GM19240 (cell line): Measurements from ENCODE around the gene SMOC1.
A peak's percentile ranks its signal among the peaks of the same experiment; 100 is the strongest.

Experiments used
- DNase-seq: peaks from one replicate; pipeline ENCODE4 v3.0.0; 2011; ENCODE audit warnings: low spot score; ENCODE audit not compliant: insufficient read length

The SMOC1 gene, protein sequence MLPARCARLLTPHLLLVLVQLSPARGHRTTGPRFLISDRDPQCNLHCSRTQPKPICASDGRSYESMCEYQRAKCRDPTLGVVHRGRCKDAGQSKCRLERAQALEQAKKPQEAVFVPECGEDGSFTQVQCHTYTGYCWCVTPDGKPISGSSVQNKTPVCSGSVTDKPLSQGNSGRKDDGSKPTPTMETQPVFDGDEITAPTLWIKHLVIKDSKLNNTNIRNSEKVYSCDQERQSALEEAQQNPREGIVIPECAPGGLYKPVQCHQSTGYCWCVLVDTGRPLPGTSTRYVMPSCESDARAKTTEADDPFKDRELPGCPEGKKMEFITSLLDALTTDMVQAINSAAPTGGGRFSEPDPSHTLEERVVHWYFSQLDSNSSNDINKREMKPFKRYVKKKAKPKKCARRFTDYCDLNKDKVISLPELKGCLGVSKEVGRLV

DNA sequence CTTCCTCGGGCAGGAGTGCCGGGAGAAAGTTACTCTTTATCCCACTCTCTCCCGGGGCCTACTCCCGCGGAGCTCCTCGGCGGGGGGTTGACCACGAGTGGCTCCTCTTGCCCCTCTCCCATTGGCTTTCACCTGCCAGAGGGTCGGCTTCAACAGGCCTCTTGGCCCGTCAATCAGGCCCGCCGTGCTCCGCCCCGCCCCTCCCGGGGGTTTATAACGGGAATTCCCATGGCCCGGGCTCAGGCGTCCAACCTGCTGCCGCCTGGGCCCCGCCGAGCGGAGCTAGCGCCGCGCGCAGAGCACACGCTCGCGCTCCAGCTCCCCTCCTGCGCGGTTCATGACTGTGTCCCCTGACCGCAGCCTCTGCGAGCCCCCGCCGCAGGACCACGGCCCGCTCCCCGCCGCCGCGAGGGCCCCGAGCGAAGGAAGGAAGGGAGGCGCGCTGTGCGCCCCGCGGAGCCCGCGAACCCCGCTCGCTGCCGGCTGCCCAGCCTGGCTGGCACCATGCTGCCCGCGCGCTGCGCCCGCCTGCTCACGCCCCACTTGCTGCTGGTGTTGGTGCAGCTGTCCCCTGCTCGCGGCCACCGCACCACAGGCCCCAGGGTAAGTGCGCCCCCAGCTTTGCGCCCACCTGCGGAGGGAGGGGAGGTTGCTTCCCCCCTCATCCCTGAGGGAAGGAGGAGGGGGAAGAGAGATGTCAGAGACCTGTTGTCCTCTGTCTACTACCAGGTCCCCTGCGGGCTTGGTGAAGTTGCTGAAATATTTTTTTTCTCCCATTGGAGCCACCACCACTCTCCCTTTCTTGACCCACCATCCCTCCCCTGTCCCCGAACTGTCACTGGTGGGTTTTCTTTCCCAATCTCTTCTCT, at the start of gene SMOC1:
Gene SMOC1 (plus strand): TSS at position 242 of the 869 bp plus-strand sequence. CDS start 263 bp downstream, at position 505.
- peak; percentile 47 for DNase-seq

DNA sequence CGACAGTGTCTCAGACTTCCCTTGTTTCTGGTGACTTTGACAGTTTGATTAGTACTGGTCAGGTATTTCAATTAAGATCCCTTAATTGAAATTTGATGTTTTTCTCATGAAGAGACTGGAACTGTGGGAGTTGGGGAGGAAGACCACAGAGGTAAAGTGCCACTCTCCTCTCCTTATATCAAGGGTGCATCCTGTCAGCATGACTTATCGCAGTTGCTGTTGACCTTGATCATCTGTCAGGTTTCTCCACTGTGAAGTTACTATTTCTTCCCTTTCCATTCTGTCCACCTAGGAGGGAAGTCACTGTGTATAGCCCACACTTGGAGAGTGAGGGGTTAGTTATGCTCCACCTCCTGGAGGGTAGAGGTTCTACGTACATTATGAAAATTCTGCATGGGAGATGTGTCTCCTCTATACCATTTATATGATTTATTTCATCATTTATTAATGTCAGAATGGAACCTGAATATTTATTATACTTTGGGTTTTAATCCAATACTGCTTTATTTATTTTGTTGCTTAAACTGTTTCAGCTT, 40.3 kb upstream of the SMOC1 start:
- DNase-seq = no peak

DNA sequence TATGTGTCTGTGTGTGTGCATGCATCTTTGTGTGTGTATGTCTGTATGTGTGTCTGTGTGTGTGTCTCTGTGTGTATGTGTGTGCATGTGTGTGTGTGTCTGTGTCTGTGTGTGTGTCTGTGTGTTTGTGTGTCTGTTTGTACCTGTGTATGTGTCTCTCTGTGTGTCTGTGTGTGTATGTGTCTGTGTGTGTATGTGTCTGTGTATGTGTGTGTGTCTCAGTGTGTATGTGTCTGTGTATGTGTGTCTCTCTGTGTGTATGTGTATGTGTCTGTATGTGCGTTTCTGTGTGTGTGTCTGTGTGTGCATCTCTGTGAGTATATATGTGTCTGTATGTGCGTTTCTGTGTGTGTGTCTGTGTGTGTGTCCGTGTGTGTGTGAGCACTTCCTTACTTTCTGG, 39.6 kb upstream of the SMOC1 start:
- no peak for DNase-seq

DNA sequence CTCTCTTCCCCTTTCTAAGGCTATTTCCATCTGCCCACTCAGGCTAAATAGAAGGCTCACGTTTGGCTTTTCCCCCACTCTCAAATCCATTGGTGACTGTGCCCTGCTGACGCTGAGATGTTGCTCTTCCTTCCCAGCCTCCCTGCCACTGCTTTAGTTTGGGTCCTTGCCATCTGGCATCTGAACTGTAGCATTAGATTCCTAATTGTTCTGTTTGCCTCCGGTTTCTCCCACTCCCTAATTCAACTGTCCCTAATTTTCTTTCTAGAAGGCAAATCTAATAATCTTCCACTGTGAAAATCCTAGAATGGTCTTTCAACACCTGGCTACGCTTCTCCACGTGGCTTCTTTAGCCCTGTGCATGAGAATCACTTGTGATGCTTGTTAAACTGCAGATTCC, 37.6 kb upstream of the SMOC1 start:
- DNase-seq = no peak

DNA sequence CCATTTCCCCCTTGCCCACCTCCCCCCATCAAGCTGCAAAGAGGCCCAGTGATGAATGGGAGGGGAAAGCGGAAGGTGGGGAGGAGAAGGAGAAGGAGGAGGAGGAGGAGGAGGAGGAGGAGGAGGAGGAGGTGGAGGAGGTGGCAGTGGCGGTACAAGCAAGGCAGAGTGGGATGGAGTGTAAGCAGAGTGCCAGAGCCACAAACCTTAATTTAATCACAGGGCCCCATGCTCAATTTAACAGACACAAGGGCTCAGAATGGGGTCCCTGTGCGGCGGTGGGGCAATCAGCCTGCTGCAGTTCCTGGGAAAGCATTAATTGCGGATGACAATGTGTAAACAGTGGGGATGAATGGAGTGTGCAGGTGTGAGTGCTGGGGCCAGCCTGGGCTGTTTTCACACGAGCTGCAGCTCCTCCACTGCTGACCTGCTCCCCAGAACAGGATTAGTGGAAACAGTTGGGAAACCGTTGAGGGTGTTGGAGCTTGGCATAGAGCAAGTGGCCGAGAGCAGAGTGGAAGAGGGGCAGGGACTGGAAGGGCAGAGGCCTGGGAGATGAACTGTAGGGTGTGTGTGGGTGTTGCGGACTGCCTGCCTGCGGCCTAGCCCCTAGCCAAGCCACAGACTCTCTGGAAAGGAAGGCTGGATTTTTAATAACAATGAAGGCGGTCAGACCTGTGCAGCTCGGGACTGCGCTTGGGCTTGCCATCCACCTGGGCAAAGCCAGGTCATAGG, 36.4 kb upstream of the SMOC1 start:
- no peak for DNase-seq

DNA sequence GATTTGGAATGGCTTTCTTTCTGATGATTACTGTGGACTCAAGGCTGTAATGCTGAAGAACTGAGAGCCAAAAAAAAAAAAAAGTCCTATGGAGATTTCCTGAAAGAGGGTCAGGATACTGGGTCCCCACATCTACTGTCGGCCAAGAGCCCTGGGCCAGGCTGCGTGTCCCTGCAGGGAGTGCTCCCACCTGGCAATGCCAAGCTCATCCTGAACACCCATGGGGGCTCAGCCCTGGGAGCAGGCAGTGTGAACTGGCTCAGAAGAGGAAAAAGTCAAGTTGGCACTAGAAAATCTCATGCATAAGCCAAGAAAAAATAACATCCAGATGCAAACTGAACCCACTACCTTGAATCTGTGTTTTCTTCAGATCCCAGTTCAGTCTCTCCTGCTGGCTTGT, 35.0 kb upstream of the SMOC1 start:
- no peak for DNase-seq

DNA sequence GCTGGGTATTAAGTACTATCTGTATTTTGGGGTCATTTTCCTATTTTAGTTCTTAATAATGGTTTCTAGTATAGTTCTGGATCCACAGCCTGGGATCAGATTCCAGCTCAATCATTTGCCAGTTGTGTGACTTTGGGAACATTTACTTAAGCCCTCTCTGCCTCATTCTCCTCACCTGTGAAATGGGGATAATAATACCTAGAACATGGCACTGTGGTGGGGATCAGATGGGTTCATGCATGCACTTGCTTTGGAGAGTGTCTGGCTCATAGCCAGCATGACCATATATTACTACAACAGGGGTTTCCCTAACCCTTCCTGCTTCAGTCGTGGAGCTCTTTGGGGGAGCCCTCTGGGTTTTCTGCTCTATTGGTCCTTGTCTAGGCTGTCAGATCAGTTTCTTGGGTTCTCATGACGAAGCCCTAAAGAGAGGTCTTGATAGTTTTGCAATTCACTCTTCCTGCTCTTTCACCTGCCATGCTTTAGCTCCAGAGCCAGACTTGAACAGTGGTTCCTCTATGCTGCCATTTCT, 34.1 kb upstream of the SMOC1 start:
- DNase-seq = no peak

DNA sequence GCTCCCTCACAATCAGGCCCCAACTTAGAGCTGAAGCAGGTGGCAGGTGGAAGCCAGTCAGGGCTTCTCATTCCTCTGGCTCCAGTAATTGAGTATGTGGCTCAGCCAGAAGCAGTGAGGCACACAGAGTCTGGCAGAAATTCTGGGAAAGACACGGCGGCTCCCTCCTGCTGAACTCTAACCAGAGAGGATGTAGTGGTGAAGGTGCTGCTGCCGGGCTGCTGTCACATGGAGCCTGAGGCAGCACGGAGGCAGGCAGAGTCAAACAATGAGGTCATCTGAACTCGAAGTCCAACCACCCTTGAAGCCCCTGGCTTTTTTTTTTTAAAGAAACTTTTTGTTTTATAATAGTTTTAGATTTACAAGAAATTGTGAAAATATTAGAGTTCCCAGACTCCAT, 33.4 kb upstream of the SMOC1 start:
- DNase-seq = no peak

DNA sequence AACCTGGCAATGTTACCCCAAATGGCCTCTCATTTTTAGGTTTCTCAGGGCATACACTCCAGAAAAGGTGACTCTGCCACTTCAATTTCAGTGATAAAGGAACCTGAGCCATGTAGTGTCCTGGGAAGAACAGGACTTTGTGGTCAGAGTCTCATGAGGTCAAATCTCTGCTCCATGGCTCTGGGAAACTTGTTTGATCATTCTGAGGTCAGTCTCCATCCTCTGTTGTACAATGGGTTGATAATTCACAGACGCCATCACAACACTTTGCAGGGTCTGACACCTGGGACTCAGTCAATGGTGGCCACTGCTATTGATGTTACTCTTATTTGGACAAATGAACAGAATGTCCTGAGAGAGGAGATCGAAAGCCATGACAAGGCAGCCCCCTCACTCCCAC, 31.1 kb upstream of the SMOC1 start:
- DNase-seq = no peak

DNA sequence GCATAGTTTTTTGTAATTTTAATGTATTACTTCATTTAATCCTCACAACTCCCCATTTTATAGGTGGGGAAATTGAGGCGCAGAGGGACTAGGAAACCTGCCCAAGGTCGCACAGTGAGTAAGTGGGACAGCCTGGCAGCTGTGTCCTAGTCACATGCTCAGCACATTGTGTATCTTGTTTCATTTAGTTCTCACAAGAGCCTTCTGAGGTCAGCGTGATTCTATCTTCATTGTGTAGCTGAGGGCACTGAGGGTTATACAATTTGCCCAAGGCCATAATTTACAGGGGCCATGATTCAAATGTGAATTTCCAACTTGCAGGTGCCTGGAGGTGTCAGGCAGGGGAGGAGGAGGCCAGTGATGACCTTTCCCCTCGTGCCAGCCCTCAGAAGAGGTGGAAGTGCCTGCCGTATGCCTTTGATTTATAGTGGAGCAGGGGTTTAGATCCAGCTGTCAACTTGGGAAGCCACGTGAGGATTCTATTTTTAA, 30.3 kb upstream of the SMOC1 start:
- no peak for DNase-seq

DNA sequence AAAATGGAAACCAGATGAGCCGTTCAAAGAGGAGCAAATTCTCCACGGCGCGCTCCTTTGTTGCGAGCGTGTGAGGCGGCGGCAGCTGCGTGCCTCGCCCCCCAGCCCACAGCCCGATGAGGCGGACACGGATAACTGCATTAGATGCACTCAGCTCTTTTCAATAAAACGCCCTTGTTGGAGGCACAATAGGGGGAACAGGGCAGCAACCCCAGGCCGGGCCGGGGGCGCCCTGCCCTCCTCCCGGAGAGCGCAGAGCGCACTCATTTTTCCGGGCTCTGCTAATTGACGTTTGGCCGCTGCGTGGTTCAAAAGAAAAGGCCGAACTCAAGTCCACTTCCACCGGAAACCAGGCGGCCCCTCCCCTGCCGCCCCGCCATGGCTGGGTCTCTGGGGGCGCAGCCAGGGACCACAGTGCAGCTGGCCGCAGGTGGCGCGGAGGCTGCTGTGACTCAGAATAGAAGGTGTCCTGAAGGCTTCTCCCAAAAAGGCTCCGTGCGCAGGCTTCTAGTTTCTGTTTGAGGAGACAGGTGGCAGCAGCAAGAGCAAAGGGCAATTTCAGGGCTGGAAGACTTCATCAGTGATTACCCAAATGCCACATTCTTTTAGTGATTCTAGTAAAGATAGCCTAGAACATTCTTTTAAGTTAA, 29.0 kb upstream of the SMOC1 start:
- DNase-seq = no peak

DNA sequence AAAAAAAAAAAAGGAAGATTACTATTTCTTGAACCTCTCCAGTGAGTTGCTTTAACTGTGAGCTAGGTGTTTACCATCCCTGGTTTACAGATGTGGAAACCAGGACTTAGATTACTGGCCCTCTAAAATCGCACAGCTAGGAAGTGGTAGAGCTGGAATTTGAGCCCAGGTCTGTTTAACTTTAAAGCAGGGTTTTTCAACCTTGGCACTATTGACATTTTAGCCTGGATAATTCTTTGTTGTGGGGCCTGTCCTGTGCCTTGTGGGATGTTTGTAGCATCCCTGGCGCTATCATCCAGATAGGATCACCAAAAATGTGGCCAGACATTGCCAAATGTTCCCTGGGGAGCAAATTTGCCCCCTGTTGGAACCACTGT, 28.5 kb upstream of the SMOC1 start:
- DNase-seq = no peak

DNA sequence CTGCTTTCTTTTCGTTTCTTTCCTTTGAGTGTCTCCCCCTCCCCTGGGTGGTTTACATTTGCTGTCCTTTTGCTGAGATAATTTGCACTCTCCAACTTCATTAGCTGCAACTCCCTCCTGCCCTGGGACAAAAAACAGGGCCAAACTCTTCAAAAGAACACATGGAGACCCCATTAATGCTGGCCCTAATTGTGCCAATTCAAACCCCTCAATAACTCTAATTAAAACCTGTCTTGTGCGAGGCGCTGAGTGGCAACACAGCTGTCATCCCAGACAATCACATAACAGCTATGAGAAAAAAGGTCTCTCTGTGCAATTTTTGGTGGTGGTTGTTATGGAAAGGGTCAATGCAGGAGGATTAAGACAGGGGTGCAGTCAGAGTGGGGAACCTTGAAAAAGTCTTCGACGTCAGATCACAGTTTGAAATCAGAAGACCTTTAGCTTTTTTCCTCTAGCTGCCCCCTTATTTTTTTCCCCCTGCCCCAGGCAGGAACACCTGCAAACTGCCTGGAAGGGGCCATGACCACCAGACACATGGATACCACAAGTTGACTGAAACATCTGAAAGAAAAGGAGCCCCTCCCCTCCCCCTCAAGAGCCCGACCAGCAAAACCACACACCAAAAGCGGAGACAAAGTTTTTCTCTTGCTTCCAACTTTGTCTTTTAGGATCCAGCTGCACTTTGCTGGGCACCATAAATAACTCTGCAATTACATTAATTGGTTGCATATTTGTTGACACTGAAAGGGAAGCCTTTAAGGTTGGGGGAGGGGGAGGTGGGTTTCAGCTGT, 26.5 kb upstream of the SMOC1 start:
- no peak for DNase-seq

DNA sequence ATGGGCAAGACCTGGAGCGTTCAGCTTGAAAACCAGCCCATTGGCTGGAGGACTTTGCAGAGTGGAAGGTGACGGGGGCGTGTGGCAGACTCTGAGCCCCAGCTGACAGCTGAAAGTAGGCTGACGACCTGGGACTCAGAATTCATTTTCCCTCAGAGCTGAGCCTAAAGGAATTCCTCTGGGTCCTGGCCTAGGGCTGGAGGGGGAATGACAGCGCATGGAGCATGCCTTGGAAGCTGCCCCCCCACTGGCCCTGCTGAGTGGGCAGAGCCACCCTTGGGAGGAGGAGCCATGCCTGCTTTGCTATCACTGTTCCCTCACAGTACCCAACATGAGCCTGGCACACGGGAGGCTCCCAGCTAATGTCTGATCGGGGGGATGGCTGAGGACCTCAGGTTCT, 25.4 kb upstream of the SMOC1 start:
- no peak for DNase-seq

DNA sequence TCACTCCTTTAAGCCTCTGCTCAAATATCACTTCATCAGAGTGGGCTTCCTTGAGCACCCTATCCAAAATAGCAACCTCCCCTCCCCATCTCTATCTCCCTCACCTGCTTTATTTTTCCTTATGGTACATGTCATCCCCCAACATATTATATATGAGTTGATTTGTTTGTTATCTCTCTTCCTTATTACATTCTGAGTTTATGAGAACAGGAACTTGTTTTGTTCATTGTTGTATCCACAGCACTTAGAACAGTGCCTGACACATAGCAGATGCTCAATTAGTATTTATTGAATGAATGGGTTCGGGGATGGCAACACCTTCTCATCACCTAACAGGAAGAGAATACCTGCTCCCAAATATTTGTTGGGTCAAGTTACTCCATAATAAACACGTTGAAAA, 24.6 kb upstream of the SMOC1 start:
- no peak for DNase-seq

DNA sequence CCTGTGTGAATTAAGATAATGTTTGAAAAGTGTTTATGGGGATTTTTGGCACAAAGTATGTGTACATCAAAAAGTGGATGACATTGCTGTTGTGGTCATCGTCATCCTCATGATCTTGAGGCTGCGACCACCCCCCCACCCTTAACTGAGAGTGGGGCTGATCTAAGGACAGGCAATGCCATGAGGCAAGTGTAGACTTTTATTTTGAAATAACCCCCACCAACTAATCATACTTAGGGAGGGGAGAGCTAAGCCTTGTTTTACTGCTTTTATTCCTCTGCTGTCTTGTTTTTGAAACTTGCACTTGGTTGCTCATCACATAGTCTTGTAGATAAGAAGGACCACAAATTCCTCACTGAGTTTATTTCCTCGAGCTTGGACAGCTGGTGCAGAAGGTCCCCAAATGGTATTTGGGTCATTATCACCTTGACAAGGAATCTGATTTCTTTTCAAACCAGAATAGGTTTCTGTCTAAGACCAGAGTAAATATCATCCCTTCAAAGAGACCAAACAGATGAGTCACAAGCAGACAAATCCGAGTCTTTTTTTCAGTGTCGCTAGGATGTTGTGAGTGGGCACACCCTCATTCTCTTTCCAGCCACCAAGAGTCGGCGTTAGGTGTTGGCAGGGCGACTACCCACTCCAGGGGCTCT, 23.9 kb upstream of the SMOC1 start:
- DNase-seq = no peak

DNA sequence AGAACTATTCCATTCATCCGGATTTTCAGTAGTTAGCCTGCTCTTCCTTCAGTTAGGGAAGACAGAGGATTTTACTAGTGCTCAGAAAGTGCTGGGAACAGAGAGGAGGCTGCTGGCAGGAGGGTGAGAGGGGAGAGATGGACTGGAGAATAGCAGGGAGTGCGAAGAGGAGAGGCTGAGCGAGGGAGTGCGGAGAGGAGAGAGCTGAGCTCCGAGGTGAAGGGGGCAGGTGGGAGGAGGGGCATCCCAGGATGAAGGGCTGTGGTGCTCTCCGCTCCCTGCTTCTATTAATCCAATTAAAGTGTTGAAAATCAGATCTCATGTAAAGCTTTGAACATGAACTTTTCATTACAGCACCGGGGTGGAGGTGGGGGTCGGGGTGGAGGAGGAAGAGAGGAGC, 20.4 kb upstream of the SMOC1 start:
- DNase-seq = no peak

DNA sequence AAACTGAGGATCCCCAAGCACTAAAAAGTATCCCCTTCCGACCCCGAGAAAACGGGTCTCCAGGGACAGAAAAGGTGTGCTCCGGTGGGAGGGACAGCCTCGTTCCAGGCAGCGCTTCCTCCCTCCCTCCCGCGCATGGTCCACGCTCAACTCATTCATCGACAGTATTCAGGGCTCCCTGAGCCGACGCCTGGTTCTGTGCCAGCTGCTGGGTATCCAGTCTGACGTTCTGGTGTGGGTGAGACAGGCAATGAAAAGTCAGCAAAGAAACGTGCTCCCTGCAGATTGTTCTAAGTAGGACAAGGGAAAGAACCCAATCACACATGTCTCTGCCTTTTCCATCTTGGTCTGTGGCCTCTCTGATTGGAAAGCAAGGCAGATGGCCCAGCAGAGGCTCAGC, 19.6 kb upstream of the SMOC1 start:
- no peak for DNase-seq

DNA sequence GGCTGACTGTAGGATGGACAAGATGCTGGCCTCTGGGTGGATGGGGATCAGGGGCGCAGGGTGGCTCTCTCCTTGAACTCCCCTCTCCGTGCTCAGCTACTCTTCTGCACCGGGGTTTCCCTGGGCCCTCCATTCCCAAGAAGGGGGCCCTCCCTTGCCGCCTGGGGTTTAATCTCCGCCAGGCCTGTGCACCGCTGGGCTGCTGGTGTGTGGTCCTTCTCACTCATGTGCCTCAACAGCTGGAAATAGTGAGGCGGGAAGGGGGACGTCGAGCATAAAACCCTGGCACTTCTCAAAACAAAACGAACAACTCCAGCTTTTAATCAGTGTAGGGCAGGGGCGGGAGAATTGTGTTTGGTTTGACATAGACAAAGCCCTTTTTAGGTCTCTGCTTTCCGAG, 19.0 kb upstream of the SMOC1 start:
- DNase-seq = no peak
